Measurements from ENCODE around the gene C1QC.

Gene C1QC

GRCh38 chr1:22685591-22686059, 42.2 kb downstream of the C1QC start:
- Histone ChIP-seq H3K18ac (ENCODE audit: low read length) (peak overlapping the region; percentile 68), H3K27ac (replicated peaks; ENCODE audit: low read length) (no peak overlapping the region), H3K23ac (ENCODE audit: low read depth, low read length, poor library complexity) (no peak overlapping the region), H2BK120ac (ENCODE audit: low read depth, low read length) (peak overlapping the region; percentile 6), H4K91ac (ENCODE audit: low read depth, low read length, poor library complexity) (no peak overlapping the region), H3K4me2 (ENCODE audit: insufficient read depth, low read length, poor library complexity, severe bottlenecking) (no peak overlapping the region), H3K9me3 (replicated peaks in 1 of 2; ENCODE audit: control insufficient read depth in 2 of 2, insufficient read depth in 1 of 2, low read depth in 1 of 2, low read length in 2 of 2) (no peaks in the 10 kb centered on the region), H3K36me3 (replicated peaks in 1 of 2; ENCODE audit: control insufficient read depth in 2 of 2, insufficient read depth in 2 of 2, low read length in 2 of 2) (no peaks in the 10 kb centered on the region), H2AFZ (ENCODE audit: low read length) (peak overlapping the region; percentile 88), H3K79me1 (ENCODE audit: low read depth, low read length) (no peaks in the 10 kb centered on the region), H3K14ac (ENCODE audit: low read length) (no peak overlapping the region), H4K8ac (ENCODE audit: low read depth, low read length) (no peak overlapping the region), H2BK12ac (ENCODE audit: low read length) (no peak overlapping the region), H3K4me3 (ENCODE audit: low read length in 2 of 2) (peak overlapping the region in 1 of 2 donors; percentile 24), H3K27me3 (ENCODE audit: control insufficient read depth in 3 of 3, insufficient read depth in 3 of 3, low read depth in 1 of 3, low read length in 3 of 3) (no peaks in the 10 kb centered on the region), H2BK5ac (ENCODE audit: low read length) (peak overlapping the region; percentile 35), H3K4me1 (ENCODE audit: control insufficient read depth in 2 of 2, insufficient read depth in 1 of 2, low read depth in 1 of 2, low read length in 2 of 2) (peaks cover 19 to 23% of the 10 kb centered on the region in 2 donors), H2AK5ac (ENCODE audit: low read depth, low read length) (peak overlapping the region; percentile 68), H3K4ac (ENCODE audit: low read length) (no peak overlapping the region), H2BK15ac (ENCODE audit: low read length) (peak overlapping the region; percentile 63), H3K9ac (ENCODE audit: low read depth, low read length, poor library complexity) (peak overlapping the region; percentile 7)
- no peak for DNase-seq (ENCODE audit: low spot score)
- no CpG with 5 or more reads among the region's 10 CpGs for WGBS, 2 donors (ENCODE audit: extremely low coverage in 2 of 2, insufficient read length in 2 of 2, insufficient replicate concordance in 1 of 2)

GRCh38 chr1:22687191-22687590, 43.8 kb downstream of the C1QC start:
- no peak overlapping the region for H3K4me3 ChIP-seq (ENCODE audit: low read length in 2 of 2)
- H3K14ac ChIP-seq (ENCODE audit: low read length) = no peak overlapping the region
- H3K79me1 ChIP-seq (ENCODE audit: low read depth, low read length) = no peaks in the 10 kb centered on the region
- peak overlapping the region; percentile 10 for H2AK5ac ChIP-seq (ENCODE audit: low read depth, low read length)
- no peak overlapping the region for H3K9ac ChIP-seq (ENCODE audit: low read depth, low read length, poor library complexity)
- no peak overlapping the region for H2BK5ac ChIP-seq (ENCODE audit: low read length)
- H3K27me3 ChIP-seq (ENCODE audit: control insufficient read depth in 3 of 3, insufficient read depth in 3 of 3, low read depth in 1 of 3, low read length in 3 of 3) = no peaks in the 10 kb centered on the region
- no peak overlapping the region for H4K8ac ChIP-seq (ENCODE audit: low read depth, low read length)
- H3K18ac ChIP-seq (ENCODE audit: low read length) = no peak overlapping the region
- DNase-seq (ENCODE audit: low spot score) = no peak
- WGBS, 2 donors (ENCODE audit: extremely low coverage in 2 of 2, insufficient read length in 2 of 2, insufficient replicate concordance in 1 of 2) = no CpG with 5 or more reads among the region's 2 CpGs
- H3K4me1 ChIP-seq (ENCODE audit: control insufficient read depth in 2 of 2, insufficient read depth in 1 of 2, low read depth in 1 of 2, low read length in 2 of 2) = peaks cover 24 to 34% of the 10 kb centered on the region in 2 donors
- no peak overlapping the region for H3K27ac ChIP-seq (replicated peaks; ENCODE audit: low read length)
- H3K9me3 ChIP-seq (replicated peaks in 1 of 2; ENCODE audit: control insufficient read depth in 2 of 2, insufficient read depth in 1 of 2, low read depth in 1 of 2, low read length in 2 of 2) = no peaks in the 10 kb centered on the region
- H2AFZ ChIP-seq (ENCODE audit: low read length) = no peak overlapping the region
- H3K4me2 ChIP-seq (ENCODE audit: insufficient read depth, low read length, poor library complexity, severe bottlenecking) = no peak overlapping the region
- no peak overlapping the region for H3K4ac ChIP-seq (ENCODE audit: low read length)
- peak overlapping the region; percentile 16 for H2BK120ac ChIP-seq (ENCODE audit: low read depth, low read length)
- H3K36me3 ChIP-seq (replicated peaks in 1 of 2; ENCODE audit: control insufficient read depth in 2 of 2, insufficient read depth in 2 of 2, low read length in 2 of 2) = no peaks in the 10 kb centered on the region
- no peak overlapping the region for H3K23ac ChIP-seq (ENCODE audit: low read depth, low read length, poor library complexity)
- peak overlapping the region; percentile 11 for H2BK15ac ChIP-seq (ENCODE audit: low read length)
- no peak overlapping the region for H4K91ac ChIP-seq (ENCODE audit: low read depth, low read length, poor library complexity)
- peak overlapping the region; percentile 75 for H2BK12ac ChIP-seq (ENCODE audit: low read length)

DNA sequence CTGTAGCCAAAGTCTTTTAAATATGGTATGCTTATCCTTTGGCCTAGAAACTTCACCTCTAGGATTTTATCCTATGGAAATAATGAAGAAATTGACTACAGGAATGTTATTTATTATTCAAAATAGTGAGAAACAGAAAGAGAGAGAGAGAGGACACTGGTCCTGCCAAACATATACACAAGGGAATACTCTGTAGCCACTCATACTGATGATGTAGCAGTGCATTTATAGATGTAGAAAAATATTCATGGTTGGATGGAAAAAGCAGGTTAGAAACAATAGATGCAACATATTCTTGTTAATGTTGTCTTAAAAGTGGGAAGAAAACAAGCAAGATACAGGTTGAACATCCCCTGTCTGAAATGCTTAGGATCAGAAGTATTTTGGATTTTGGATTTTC, 45.0 kb downstream of the C1QC start:
- Histone ChIP-seq H2AK5ac (ENCODE audit: low read depth, low read length) (no peak overlapping the region), H3K4me3 (ENCODE audit: low read length in 2 of 2) (no peak overlapping the region), H3K4ac (ENCODE audit: low read length) (no peak overlapping the region), H3K36me3 (replicated peaks in 1 of 2; ENCODE audit: control insufficient read depth in 2 of 2, insufficient read depth in 2 of 2, low read length in 2 of 2) (no peaks in the 10 kb centered on the region), H3K79me1 (ENCODE audit: low read depth, low read length) (no peaks in the 10 kb centered on the region), H2BK12ac (ENCODE audit: low read length) (no peak overlapping the region), H2AFZ (ENCODE audit: low read length) (no peak overlapping the region), H3K27ac (replicated peaks; ENCODE audit: low read length) (no peak overlapping the region), H4K91ac (ENCODE audit: low read depth, low read length, poor library complexity) (no peak overlapping the region), H3K23ac (ENCODE audit: low read depth, low read length, poor library complexity) (no peak overlapping the region), H3K9me3 (replicated peaks in 1 of 2; ENCODE audit: control insufficient read depth in 2 of 2, insufficient read depth in 1 of 2, low read depth in 1 of 2, low read length in 2 of 2) (no peaks in the 10 kb centered on the region), H2BK120ac (ENCODE audit: low read depth, low read length) (no peak overlapping the region), H3K18ac (ENCODE audit: low read length) (no peak overlapping the region), H2BK5ac (ENCODE audit: low read length) (no peak overlapping the region), H2BK15ac (ENCODE audit: low read length) (no peak overlapping the region), H3K9ac (ENCODE audit: low read depth, low read length, poor library complexity) (no peak overlapping the region), H3K4me1 (ENCODE audit: control insufficient read depth in 2 of 2, insufficient read depth in 1 of 2, low read depth in 1 of 2, low read length in 2 of 2) (peaks cover 24 to 34% of the 10 kb centered on the region in 2 donors), H3K27me3 (ENCODE audit: control insufficient read depth in 3 of 3, insufficient read depth in 3 of 3, low read depth in 1 of 3, low read length in 3 of 3) (no peaks in the 10 kb centered on the region), H3K4me2 (ENCODE audit: insufficient read depth, low read length, poor library complexity, severe bottlenecking) (no peak overlapping the region), H4K8ac (ENCODE audit: low read depth, low read length) (no peak overlapping the region), H3K14ac (ENCODE audit: low read length) (no peak overlapping the region)
- no peak for DNase-seq (ENCODE audit: low spot score)

- DNase-seq (ENCODE audit: low spot score) = no peak
- no CpG with 5 or more reads among the region's 11 CpGs for WGBS, 2 donors (ENCODE audit: extremely low coverage in 2 of 2, insufficient read length in 2 of 2, insufficient replicate concordance in 1 of 2)
- H4K91ac ChIP-seq (ENCODE audit: low read depth, low read length, poor library complexity) = no peak overlapping the region
- no peak overlapping the region for H3K18ac ChIP-seq (ENCODE audit: low read length)
- H3K27me3 ChIP-seq (ENCODE audit: control insufficient read depth in 3 of 3, insufficient read depth in 3 of 3, low read depth in 1 of 3, low read length in 3 of 3) = no peaks in the 10 kb centered on the region
- no peak overlapping the region for H2AK5ac ChIP-seq (ENCODE audit: low read depth, low read length)
- H2BK5ac ChIP-seq (ENCODE audit: low read length) = no peak overlapping the region
- H2BK15ac ChIP-seq (ENCODE audit: low read length) = no peak overlapping the region
- H3K4me2 ChIP-seq (ENCODE audit: insufficient read depth, low read length, poor library complexity, severe bottlenecking) = no peak overlapping the region
- no peak overlapping the region for H3K14ac ChIP-seq (ENCODE audit: low read length)
- H3K36me3 ChIP-seq (replicated peaks in 1 of 2; ENCODE audit: control insufficient read depth in 2 of 2, insufficient read depth in 2 of 2, low read length in 2 of 2) = no peaks in the 10 kb centered on the region
- H3K27ac ChIP-seq (replicated peaks; ENCODE audit: low read length) = no peak overlapping the region
- H4K8ac ChIP-seq (ENCODE audit: low read depth, low read length) = no peak overlapping the region
- no peak overlapping the region for H3K4ac ChIP-seq (ENCODE audit: low read length)
- peak overlapping the region; percentile 80 for H2AFZ ChIP-seq (ENCODE audit: low read length)
- H3K23ac ChIP-seq (ENCODE audit: low read depth, low read length, poor library complexity) = no peak overlapping the region
- H3K9me3 ChIP-seq (replicated peaks in 1 of 2; ENCODE audit: control insufficient read depth in 2 of 2, insufficient read depth in 1 of 2, low read depth in 1 of 2, low read length in 2 of 2) = no peaks in the 10 kb centered on the region
- peak overlapping the region in 1 of 2 donors; percentile 20 for H3K4me3 ChIP-seq (ENCODE audit: low read length in 2 of 2)
- H2BK12ac ChIP-seq (ENCODE audit: low read length) = no peak overlapping the region
- no peaks in the 10 kb centered on the region for H3K79me1 ChIP-seq (ENCODE audit: low read depth, low read length)
- peaks cover 24 to 34% of the 10 kb centered on the region in 2 donors for H3K4me1 ChIP-seq (ENCODE audit: control insufficient read depth in 2 of 2, insufficient read depth in 1 of 2, low read depth in 1 of 2, low read length in 2 of 2)
- H3K9ac ChIP-seq (ENCODE audit: low read depth, low read length, poor library complexity) = no peak overlapping the region
- no peak overlapping the region for H2BK120ac ChIP-seq (ENCODE audit: low read depth, low read length)
These were observed 46.1 kb downstream of the C1QC start for GRCh38 chr1:22689505-22689904.
